NCI-H2081 (cell line): ENCODE results near the gene CFC1B.
"Not testable (repeated sequence)": the region's sequence is repeated elsewhere in the genome, so short reads cannot be mapped to it uniquely, and the experiment has no call there.

Experiments used
- DNase-seq, 2 experiments: peaks; one replicate each; lab custom pipeline; 2025; lab: John Stamatoyannopoulos, UW

The CFC1B gene

DNA sequence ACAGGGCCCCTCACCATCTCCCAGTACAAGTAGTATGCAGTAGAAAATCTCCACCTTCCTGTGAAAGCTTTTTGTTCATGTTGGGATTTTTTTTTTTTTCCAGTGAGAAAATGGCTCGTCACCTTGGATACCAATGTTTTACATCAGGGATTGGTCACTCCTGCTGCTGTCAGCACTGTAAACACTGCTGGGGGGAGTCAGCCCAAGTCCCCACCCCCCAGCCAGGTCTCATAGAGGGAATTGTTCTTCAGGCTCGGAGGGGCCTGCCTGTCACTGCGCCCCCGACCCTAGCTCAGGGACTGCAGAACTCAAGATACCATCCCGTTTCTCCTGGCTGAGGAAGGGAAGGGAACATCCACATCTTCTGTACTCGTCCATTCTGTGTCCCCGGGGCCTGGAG lies at the start of gene CFC1B:
CFC1B (plus strand) TSS at position 231 of the 400 bp plus-strand sequence. CDS start 263 bp downstream, outside the sequence.
- DNase-seq, result not testable (repeated sequence)

DNA sequence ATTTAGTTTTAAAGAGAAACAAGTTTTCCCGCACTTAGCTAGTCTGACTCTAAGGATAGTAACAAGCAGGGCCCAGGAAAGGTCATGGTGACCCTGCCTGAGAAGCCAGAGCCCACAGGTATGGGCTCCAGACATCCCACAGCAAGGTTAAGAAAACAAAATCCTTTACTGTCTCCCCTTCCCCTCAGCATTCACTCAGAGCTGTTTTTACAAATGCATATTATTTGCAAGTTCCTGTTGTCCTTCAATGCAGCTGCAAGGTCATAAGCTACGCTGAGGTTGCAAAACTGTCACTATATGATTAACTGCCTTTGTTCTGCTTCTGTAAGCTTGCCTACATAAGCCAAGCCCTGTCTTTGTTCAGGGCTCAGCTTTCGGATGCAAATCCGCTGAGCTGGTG lies 29.9 kb upstream of the CFC1B start:
- not testable (repeated sequence) for DNase-seq

DNA sequence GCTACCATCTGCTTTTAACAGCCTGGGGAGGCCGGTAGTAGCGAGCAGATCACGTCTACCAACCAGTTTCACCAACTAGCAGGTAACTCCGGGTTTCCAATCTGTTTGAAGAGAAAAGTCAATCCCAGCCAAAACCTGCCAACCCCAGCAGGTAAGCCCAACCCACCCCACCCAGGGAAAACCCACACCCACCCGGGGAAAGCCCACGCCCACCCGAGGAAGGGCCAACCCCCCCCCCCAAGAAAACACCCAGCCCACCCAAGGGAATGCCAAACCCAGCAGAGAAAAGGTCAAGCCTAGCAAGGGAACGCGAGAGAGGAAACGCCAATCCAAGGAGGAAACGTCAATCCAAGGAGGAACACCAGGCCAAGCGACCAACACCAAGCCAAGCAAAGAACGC lies 11.8 kb upstream of the CFC1B start, which contains the start of gene POTEI:
POTEI (minus strand) TSS at position 101 of the 400 bp plus-strand sequence; CDS start at position 8, 93 bp downstream.
- not testable (repeated sequence) for DNase-seq

DNA sequence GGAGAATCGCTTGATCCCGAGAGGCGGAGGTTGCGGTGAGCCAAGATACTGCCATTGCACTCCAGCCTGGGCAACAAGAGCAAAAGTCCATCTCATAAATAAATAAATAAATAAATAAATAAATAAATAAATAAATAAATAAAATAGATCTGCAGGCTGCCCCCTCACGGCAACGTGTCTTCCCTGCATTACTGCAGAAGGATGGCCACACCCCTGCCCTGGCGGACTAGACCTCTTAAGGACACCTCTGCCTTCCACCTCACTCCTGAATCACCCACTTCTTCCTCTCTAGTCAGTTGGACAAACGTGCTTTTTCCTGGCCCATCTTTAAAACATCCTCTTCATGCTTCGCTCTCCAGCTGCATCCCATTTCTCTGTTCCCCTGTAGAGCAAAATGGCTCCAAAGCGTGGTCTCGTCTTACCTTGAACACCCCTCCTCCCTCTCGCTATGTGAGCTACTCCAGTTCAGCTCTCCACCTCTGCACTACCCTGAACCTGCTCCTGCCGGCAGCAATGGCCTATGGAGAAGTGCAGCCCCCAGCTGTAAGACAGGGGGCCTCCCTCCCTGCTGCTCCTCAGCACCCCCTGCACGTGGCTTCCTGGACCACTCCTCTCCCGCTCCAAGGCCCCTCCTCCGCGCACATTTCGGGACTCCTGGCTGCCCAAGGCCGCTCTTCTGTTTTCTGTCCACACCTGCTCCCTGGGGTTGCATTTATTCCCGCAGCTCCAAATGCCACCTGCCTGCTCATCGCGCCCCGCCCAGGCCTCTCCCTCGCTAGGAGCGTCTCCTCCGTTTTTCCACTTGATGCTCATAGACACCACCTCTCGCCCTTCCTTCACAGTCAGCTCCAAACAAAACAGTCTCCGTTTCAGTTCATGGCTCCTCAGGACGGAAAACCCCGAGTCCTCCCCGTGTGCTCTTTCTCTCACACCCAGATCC lies 9.9 kb upstream of the CFC1B start:
- not testable (repeated sequence) for DNase-seq

DNA sequence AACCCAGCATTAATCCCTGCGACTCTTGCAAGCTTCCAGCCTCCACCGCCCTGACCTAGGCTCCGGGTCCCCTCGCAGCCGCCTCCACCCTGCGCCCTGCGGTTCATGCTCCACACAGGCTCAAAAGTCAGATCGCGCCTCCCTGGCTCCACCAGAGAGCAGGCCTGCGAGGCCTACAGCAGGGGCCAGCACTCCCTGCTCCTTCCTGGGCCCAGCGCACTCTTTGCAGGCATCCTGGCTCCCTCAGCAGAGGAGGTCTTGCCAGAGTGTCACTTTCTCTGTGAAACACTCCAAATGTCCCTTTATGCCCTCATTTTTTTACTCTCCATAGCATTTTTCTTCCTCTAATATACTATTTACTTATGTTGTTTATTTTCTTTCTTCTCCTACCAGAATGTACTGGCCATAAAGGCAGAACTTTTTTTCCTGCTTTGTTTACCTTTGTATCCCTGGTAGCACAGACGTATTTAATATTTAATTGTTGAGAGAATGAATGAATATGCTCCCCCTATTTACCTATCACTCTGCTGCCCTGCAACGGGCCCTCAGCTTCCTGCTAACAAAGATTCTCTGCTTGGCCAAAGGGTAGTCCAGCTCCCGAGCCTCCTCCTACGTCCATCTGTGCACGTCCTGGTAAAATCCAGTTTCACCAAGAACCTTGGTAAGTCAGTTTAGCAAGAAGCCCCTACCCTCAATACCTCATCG lies 9.1 kb upstream of the CFC1B start:
- not testable (repeated sequence) for DNase-seq

DNA sequence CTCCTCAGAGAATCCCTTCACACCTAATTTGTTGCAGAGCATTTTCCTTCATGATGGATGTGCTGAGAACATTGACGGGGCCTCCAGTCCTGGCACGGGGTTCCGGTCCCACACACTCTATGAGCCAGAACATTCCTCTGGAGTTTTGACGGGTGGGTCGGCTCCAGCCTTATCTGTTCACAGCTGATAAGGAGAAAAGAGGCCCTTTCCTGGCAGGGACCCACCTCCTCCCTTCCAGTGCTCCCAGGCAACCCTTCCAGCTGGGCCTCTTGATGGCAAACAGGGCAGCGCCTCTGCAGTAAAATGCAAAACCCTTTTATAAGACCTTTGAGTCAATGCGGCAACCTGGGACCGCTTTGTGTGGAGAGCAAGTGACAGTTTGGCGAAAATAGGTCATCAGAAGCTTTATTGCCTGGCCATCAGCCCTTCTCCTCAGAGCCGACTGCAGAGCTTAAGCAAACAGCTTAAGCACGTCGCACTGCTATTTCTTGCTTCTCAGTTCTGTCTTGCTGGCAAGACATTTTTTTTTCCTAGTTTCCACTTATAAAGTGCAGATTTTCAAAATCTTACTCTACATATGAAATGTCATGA lies 2.4 kb upstream of the CFC1B start:
- DNase-seq, result not testable (repeated sequence)

DNA sequence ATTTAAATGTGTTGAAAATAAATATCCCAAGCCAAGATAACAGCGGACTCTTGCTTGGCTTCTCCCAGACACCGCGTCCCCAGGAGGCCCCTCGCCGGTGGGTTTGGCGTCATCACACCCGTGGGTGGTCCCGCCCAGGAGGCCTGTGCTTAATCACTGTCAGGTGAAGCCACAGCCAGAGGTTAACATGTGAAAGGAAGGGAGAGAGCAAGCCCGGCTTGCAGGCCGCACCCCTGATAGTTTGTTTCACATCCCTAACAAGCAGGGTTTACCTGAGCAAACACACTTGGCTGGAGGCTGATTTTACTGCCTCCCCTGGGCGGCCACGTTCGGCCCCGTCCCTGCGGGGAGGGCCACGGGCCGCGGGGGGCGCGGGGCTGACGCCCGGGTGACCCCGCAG lies 1.4 kb downstream of the CFC1B start:
- not testable (repeated sequence) for DNase-seq

DNA sequence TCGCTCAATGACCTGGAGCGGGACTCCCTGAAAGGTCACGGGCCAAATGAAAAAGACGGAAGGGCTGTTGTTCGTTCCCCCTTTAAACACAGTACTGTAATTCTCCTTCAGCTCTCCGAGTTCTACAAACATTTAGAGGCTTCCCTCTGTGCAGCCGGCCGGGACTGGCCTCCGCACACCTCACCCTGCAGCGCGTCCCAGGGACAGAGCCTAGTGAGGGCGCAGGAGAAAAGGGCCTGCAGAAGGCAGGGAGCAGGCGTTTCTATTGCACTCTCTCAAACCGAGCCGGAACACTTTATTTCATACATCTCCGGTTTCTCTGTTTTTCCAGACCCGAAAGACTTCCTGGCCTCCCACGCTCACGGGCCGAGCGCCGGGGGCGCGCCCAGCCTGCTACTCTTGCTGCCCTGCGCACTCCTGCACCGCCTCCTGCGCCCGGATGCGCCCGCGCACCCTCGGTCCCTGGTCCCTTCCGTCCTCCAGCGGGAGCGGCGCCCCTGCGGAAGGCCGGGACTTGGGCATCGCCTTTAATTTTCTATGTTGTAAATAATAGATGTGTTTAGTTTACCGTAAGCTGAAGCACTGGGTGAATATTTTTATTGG lies 6.4 kb downstream of the CFC1B start:
- not testable (repeated sequence) for DNase-seq

DNA sequence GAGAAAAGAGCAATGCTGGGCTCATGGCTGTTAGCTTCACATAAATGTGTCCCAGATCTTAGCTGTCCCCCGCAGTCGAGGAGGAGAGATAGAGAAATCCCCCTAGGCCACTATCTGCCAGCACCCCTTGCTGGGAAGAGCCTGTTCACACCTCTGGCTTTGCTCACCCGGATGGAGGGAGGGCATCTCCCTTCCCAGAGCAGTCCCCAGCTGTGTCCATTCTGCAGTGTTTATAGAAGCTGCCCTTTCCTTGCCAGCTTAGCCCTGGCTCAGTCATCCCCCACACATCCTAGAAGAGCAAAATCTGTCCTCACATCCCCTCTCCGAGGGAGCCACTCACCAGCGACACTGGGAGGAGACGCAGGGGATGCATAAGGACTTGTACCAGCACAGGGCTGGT lies 8.5 kb downstream of the CFC1B start:
- DNase-seq, result not testable (repeated sequence)

DNA sequence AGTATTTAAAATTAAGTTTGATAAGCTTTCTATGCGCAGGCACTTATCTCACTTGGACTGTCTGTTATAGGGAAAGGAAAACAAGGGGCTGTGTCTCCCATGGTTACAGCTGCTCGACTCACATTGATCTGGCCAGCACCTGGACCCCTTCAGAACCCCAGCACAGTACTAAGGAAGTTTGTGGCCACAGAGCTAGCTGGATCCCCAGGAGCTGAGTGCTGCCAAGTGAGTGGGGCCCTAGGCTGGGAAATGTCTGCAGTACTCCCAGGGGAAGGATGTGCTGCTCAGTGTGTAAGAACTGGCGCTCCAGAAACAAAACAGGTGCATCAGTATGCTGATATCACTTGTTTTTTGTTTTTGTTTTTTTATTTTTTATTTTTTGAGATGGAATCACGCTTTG lies 9.2 kb downstream of the CFC1B start:
- DNase-seq, result not testable (repeated sequence)

DNA sequence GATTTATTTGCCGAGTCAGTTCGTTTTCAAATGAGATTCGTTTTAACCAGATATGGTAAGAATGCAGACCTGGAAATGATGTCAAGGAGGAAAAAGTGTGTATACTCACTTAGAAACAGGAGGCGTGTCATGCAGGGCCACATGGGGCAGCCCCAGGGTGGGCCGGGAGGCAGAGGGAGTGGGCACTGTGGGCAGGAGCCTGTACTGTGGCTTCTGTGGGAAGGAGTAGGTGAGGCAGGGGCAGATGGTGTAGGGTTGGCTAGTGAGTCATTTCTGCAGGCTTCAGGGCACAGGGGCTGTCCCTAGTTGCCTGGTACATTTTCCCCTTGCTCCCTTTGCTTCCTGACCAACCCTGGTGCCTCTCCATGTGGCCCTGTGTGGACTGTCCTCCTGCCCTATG lies 10.2 kb downstream of the CFC1B start:
- not testable (repeated sequence) for DNase-seq

DNA sequence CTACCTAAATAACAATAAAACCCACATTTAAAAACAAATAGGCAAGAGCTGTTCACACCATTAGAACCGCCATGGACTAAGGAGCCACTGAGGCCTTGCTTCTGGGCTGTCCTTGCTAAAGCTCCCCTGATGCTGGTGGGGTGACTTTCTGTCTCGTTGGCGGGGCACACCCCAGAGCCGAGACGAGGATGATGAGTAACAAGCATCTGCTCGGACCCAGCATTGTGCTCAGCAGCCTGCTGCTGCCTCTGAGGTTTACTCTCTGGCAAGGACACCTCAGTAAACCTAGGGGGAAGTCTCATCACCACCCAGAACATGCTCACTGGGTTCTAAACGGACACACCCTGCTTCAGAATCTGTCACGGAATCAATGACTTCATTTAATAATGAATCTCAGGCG lies 10.7 kb downstream of the CFC1B start:
- not testable (repeated sequence) for DNase-seq

DNA sequence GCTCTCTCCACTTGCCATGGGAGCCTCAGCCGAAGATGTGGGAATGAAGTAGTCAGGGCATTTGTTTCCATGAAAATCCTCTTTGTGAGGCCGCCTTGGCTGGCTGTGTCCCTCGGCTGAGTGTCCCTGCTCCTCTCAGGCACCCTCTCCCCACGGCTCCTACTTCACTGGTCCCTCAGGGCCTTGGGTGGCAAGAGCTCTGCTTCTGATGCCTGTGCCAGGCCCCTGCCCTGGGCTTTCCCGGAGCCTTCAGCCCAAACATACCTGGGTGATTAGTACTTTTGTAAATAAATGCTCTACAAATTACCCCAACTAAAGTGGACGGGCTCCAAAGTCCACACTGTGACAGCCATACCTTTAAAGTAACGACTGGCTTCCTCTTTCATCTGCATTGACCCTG lies 15.6 kb downstream of the CFC1B start:
- not testable (repeated sequence) for DNase-seq

DNA sequence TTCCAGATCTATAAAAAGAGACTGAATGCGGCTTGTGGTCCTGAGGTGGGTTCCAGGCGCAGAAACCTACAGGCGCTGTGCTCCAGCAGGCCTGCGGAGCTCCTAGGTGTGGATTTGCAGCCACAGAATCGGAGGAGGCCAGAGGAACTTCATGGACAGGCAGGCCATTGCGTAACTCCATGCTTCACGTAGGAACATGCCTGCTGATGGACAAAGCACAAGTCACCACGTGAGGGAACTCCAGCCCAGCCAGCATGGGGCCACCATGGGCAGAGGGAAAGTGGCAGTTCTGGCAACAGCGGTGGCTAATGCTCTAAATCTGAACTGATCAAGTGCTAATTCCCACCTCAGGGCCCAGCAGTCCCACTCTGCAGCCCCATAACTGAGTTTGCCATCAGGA lies 17.2 kb downstream of the CFC1B start:
- DNase-seq, result not testable (repeated sequence)

DNA sequence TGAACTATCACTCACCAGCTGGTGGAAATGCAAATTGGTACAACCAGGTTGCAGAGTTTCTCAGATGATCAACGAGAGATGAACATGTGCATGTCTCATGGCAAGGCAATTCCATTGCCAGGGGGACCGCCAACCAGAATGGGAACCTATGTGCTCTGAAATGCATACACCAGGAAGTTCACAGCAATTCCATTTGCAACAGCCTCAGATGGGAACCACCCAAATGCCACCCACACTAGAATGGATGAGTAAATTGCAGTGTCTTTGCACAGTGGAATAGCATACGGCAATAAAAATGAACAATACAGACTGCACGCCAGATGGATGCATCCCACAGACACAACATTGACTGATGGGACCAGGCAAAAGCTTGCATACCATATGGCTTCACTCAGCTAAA lies 21.8 kb downstream of the CFC1B start:
- not testable (repeated sequence) for DNase-seq

DNA sequence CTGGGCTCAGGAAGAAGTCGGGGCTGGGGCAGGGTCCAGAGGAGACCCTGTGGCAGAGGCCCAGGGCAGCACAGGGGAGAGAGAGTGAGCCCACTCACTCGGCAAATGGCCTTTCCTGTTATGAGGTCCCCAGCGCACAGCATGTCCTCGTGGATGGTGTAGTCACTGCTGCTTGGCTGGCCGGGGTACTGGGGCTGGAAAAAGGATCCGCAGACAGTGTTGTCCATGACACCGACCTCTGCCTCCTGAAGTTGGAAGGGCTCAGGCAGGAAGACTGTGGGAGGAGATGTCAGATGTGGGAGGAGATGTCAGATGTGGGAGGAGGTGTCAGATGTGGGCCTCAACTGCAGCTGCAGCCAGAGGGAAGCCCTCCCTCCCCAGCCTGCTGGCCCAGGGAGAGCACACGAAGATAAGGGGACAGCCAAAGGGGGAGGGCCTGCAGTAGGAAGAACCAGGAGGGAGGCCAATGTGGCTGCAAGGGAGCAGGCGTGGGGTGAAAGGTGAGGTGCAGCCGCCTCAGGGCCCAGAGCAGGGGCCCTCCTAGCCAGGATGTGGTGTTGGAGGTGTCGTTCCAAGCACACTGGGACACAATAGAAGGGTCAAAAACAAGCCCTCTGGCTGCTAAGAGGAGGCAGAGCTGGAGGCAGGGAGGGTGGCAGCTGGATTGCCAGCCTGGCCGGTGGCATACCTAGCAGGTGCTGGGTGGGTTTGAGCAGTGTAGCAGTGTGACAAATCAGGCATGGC lies 22.9 kb downstream of the CFC1B start:
- DNase-seq, result not testable (repeated sequence)

DNA sequence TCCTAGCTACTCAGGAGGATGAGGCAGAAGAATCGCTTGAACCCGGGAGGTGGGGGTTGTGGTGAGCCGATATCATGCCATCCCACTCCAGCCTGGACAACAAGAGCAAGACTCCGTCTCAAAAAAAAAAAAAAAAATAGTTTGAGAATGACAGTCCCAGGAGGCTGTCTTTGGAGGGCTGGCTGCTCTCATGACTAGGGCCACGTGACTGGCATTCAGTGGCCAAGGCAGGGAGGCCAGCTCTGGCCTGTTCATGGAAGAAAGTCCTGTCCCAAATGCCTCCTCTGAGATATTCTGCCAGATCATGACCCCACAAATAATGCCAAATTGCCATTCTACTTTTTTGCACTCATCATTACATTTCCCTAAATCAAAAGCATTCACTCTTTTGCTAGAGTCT lies 24.0 kb downstream of the CFC1B start:
- not testable (repeated sequence) for DNase-seq

DNA sequence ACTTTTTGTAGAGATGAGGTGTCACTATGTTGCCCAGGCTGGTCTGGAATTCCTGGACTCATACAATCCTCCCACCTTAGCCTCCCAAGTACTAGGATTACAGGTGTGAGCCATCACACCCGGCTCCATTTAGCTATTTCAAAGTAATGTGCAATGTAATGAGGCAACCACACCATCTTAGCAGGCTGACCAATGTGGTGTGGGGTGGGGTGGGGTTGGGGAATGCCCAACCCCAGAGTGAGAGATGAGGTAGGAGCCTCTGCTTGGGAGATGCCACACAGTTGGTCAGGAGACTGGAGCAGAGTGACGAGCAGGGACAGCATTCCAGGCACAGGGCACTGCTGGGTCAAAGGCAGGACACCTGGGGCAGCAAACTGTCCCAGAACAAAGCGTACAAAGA lies 27.4 kb downstream of the CFC1B start:
- not testable (repeated sequence) for DNase-seq

DNA sequence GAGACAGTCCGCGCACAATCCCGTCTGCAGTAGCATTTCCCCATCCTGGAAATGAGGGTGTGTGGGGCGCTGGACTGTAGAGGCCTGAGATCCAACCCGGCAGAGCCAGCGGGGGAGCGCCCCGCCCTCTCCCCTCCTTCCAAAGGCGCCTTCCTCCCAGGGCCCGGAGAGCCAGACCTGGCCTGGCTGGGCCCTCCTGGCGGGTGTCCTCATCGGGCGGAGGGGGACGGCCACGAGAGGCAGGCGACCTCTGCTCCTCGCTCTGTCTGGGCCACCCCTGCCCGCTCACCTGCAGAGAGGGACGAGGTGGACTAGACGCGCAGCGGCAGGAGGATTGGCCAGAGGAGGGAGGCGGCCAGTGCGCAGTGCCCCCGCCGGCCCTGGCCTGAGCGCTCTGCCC lies 28.5 kb downstream of the CFC1B start:
- DNase-seq, result not testable (repeated sequence)

DNA sequence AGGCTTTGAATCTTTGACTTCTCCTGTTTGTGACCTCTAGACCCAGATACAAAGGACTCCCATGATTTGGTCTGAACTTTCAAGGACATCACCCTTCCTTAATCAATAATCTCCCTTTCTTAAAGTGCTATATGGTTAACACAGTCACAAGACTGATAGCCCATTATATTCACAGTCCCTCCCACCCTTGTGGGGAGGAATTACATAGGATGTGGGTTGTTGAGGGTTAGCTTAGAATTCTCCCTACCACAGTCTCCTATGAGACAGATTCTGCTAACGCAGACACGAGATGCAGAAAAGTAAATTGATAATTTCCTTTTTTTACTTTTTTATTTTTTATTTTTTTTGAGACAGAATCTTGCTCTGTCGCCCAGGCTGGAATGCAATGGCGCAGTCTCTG lies 33.2 kb downstream of the CFC1B start:
- not testable (repeated sequence) for DNase-seq

DNA sequence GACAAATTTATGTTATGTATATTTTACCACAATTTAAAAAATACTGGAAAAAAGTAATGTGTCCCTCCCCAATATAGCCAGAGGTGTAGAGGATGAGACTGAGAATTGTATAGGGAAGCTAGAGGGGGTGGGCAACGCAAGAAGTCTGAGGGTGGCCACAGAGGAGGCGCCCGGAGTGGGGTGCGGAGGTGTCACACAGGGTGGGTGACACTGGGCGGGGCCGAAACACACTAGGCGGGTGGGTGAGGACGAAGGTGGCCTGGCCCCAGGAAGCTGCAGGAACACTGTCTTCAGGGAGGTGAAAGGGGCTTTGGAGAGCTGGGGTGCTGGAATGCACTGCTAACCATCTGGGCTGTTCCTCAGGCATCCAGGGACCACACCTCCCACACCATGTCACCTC lies 35.4 kb downstream of the CFC1B start:
- not testable (repeated sequence) for DNase-seq
